DOHH2 (cell line): ENCODE measurements around the gene CHCHD3.

ENCODE experiments used
- H3F3A ChIP-seq: fragments of 200-600 bp; sonication (generic), shearing (Covaris generic); 2 replicates; pipeline ENCODE4 v1.6.0; 2016; ENCODE audit warnings: antibody characterized with exemption, mild to moderate bottlenecking; ENCODE audit not compliant: control insufficient read depth, insufficient read depth
- H3K27ac ChIP-seq: fragments of 200-600 bp; sonication (generic); 2 replicates; pipeline ENCODE4 v1.5.1; 2014; ENCODE audit warnings: low read depth, mild to moderate bottlenecking, low read length, moderate library complexity
- H3K27me3 ChIP-seq: fragments of 200-600 bp; sonication (generic); 2 replicates; pipeline ENCODE4 v1.6.1; 2014; ENCODE audit warnings: mild to moderate bottlenecking, low read length, mixed read lengths; ENCODE audit not compliant: control insufficient read depth
- H3K36me3 ChIP-seq: fragments of 200-600 bp; sonication (generic); 2 replicates; pipeline ENCODE4 v1.6.1; 2014; ENCODE audit warnings: mild to moderate bottlenecking, low read length, moderate library complexity, mixed read lengths; ENCODE audit not compliant: control insufficient read depth
- H3K4me1 ChIP-seq: fragments of 200-600 bp; sonication (generic); 2 replicates; pipeline ENCODE4 v1.6.1; 2014; ENCODE audit warnings: mild to moderate bottlenecking, low read length, mixed read lengths; ENCODE audit not compliant: control insufficient read depth
- H3K4me2 ChIP-seq: fragments of 200-600 bp; sonication (generic); 2 replicates; pipeline ENCODE4 v1.6.0; 2014; ENCODE audit warnings: mild to moderate bottlenecking, low read length, moderate library complexity
- H3K4me3 ChIP-seq: fragments of 200-600 bp; sonication (generic); 2 replicates; pipeline ENCODE4 v1.5.1; 2014; ENCODE audit warnings: mild to moderate bottlenecking, low read length, mixed read lengths
- H3K79me2 ChIP-seq: fragments of 200-600 bp; sonication (generic); 2 replicates; pipeline ENCODE4 v1.6.1; 2014; ENCODE audit warnings: mild to moderate bottlenecking, low read length, mixed read lengths; ENCODE audit not compliant: control insufficient read depth
- H3K9me2 ChIP-seq: fragments of 200-600 bp; sonication (generic); replicated peaks from 2 replicates; pipeline ENCODE4 v1.6.1; 2014; ENCODE audit warnings: mild to moderate bottlenecking, low read length, mixed read lengths; ENCODE audit not compliant: control insufficient read depth
- H3K9me3 ChIP-seq: fragments of 200-600 bp; sonication (generic); 2 replicates; pipeline ENCODE4 v1.6.1; 2014; ENCODE audit warnings: antibody characterized with exemption, low read length, mixed read lengths; ENCODE audit not compliant: control insufficient read depth, insufficient read depth
- H4K20me1 ChIP-seq: fragments of 200-600 bp; sonication (generic); 2 replicates; pipeline ENCODE4 v1.6.0; 2014; ENCODE audit warnings: low read depth, mild to moderate bottlenecking, antibody characterized with exemption, low read length, moderate library complexity; ENCODE audit not compliant: control insufficient read depth, insufficient read depth
- EZH2phosphoT487 ChIP-seq: fragments of 200-600 bp; sonication (generic); IDR thresholded peaks from 2 replicates; pipeline ENCODE4 v1.6.1; 2017; ENCODE audit warnings: borderline replicate concordance, mild to moderate bottlenecking, antibody characterized with exemption, low read length, moderate library complexity, mixed read lengths
- TF ChIP-seq, protein P1 (sequence below): fragments of 200-600 bp; sonication (generic); IDR thresholded peaks from one replicate; pipeline ENCODE4 v1.5.1; 2014; ENCODE audit warnings: antibody characterized with exemption, mild to moderate bottlenecking, low read depth, low read length; ENCODE audit not compliant: poor library complexity, severe bottlenecking

Gene CHCHD3

DNA sequence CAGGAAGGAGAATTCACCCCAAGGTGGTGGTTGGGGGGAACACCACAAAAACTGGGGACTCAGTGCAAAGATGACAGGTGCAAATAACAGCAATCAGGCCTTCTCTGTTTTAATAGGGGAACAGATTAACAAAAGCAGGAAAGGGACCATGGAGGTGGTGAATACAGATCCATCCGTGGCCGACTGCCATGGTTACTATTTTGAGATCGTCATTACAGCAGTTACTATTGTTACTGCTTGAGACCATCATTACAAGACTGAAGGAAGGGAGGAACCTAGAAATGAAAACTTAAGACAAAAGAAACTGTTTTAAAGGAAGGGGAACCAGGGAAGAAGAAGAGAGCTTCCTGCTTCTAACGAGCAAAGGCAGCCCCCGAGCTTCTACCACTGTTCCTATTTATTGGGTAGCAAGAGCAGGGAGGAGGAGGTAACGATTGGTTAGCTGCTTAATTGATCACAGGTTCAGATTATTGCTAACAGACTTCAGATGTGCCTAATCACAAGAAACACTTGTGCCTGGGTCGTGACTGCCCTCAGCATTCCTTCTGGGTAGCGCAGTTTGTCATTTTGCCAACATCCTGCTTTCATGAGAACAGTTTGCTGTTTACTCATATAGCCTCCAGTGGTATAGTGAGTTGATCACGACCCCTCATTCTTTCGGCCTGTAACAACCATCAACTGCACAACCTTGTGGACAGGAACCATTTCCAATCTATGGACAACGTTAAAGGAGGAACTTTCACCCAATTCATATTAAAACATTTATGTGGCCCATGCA is 216.3 kb downstream of the CHCHD3 start:
- Histone ChIP-seq H3K27me3 (no peaks in the 10 kb centered on the region), H3K4me1 (no peaks in the 10 kb centered on the region), H3K27ac (no peak overlapping the region), H3K4me3 (no peak overlapping the region), H3K9me2 (no peaks in the 10 kb centered on the region), H3K4me2 (no peak overlapping the region), H4K20me1 (no peaks in the 10 kb centered on the region), H3K79me2 (no peaks in the 10 kb centered on the region), H3K9me3 (no peaks in the 10 kb centered on the region; the same call in 1 of the 2 replicates), H3F3A (no peaks in the 10 kb centered on the region), H3K36me3 (peaks cover 3% of the 10 kb centered on the region)
- TF ChIP-seq EZH2phosphoT487 = no peak
- TF ChIP-seq, protein P1, sequence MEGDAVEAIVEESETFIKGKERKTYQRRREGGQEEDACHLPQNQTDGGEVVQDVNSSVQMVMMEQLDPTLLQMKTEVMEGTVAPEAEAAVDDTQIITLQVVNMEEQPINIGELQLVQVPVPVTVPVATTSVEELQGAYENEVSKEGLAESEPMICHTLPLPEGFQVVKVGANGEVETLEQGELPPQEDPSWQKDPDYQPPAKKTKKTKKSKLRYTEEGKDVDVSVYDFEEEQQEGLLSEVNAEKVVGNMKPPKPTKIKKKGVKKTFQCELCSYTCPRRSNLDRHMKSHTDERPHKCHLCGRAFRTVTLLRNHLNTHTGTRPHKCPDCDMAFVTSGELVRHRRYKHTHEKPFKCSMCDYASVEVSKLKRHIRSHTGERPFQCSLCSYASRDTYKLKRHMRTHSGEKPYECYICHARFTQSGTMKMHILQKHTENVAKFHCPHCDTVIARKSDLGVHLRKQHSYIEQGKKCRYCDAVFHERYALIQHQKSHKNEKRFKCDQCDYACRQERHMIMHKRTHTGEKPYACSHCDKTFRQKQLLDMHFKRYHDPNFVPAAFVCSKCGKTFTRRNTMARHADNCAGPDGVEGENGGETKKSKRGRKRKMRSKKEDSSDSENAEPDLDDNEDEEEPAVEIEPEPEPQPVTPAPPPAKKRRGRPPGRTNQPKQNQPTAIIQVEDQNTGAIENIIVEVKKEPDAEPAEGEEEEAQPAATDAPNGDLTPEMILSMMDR = no peak

DNA sequence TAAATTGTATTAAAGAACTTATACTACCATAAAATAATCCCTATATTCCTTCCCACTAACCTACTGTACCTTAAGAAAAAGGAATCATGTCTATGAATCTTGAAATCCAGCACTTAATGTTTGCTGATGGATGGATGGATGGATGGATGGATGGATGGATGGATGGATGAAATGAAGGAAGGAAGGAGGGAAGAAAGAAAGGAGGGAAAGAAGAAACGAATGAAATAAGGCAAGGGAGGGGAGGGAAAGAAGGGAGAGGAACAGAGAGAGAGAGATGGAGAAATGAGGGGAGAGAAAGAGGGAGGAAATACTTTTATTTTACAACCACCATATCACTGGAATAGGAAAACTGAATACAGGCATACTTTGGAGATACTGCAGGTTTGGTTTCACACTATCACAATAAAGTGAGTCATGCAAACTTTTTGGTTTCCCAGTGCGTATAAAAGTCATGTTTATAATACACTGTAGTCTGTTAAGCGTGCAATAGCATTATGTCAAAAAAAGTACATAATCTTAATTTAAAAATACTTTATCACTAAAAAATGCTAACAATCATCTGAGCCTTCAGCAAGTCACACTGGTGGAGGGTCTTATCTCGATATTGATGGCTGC is 219.8 kb downstream of the CHCHD3 start:
- peaks cover 3% of the 10 kb centered on the region for H3K36me3 ChIP-seq

DNA sequence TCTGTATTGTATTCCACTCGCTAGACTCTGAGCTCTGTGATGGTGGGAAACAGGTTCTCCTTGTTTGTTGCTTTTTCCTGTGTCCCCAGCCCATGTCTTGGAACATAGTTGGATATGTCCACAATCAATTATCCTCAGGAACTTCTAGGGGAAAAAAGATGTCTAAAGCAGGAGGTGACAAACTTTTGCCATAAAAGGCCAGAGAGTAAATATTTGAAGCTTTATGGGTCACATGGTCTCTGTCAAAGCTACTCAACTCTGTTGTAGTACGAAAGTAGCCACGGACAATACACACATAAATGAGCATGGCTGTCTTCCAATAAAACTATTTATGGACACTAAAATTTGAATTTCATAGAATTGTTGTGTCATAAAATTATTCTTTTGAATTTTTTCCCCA is 220.5 kb downstream of the CHCHD3 start:
- Histone ChIP-seq H3K4me1 (no peaks in the 10 kb centered on the region), H3K4me2 (no peak overlapping the region), H3K36me3 (peaks cover 3% of the 10 kb centered on the region), H3K27me3 (no peaks in the 10 kb centered on the region), H3K4me3 (no peak overlapping the region), H4K20me1 (no peaks in the 10 kb centered on the region), H3K9me3 (no peaks in the 10 kb centered on the region; the same call in 1 of the 2 replicates), H3K27ac (no peak overlapping the region), H3F3A (no peaks in the 10 kb centered on the region), H3K79me2 (no peaks in the 10 kb centered on the region), H3K9me2 (no peaks in the 10 kb centered on the region)
- TF ChIP-seq EZH2phosphoT487 = no peak
- TF ChIP-seq, protein P1 = no peak

More for the DNA sequence above, 219.8 kb downstream of the CHCHD3 start:
- no peaks in the 10 kb centered on the region for H3K79me2 ChIP-seq
- H3K9me2 ChIP-seq = no peaks in the 10 kb centered on the region
- no peak overlapping the region for H3K4me3 ChIP-seq
- H3K27me3 ChIP-seq = no peaks in the 10 kb centered on the region
- no peak for TF ChIP-seq EZH2phosphoT487
- TF ChIP-seq, protein P1 = no peak
- H3K4me2 ChIP-seq = no peak overlapping the region
- H3F3A ChIP-seq = no peaks in the 10 kb centered on the region
- H3K9me3 ChIP-seq = no peaks in the 10 kb centered on the region; the same call in 1 of the 2 replicates
- H3K4me1 ChIP-seq = no peaks in the 10 kb centered on the region
- H4K20me1 ChIP-seq = no peaks in the 10 kb centered on the region
- H3K27ac ChIP-seq = no peak overlapping the region
